Muscle layer of colon (tissue), 2 donors: ENCODE results near the gene LYRM9.
A peak's percentile ranks its signal among the peaks of the same experiment; 100 is the strongest.

Source experiments
- H3K27ac ChIP-seq: one replicate; pipeline ENCODE4 v1.7.0; 2013; ENCODE audit warnings: low read depth, mild to moderate bottlenecking, low read length, moderate library complexity
- H3K27me3 ChIP-seq, 2 donors: one replicate each; pipeline ENCODE4 v1.7.0; 2013; ENCODE audit warnings: low read length in 2 of 2, mild to moderate bottlenecking in 2 of 2; ENCODE audit not compliant: insufficient read depth in 2 of 2, control insufficient read depth in 1 of 2
- H3K36me3 ChIP-seq: one replicate; pipeline ENCODE4 v1.7.0; 2013; ENCODE audit warnings: mild to moderate bottlenecking, low read length; ENCODE audit not compliant: insufficient read depth
- H3K4me1 ChIP-seq: one replicate; pipeline ENCODE4 v1.7.0; 2013; ENCODE audit warnings: mild to moderate bottlenecking, low read length; ENCODE audit not compliant: insufficient read depth
- H3K4me3 ChIP-seq, 2 donors: one replicate each; pipeline ENCODE4 v1.7.0; 2013; ENCODE audit warnings: low read length in 2 of 2, low read depth in 1 of 2, mild to moderate bottlenecking in 1 of 2, moderate library complexity in 1 of 2
- H3K9ac ChIP-seq: one replicate; pipeline ENCODE4 v1.7.0; 2013; ENCODE audit warnings: low read length
- H3K9me3 ChIP-seq: one replicate; pipeline ENCODE4 v1.7.0; 2013; ENCODE audit warnings: mild to moderate bottlenecking, low read length
- donor health status: abdominal sarcoma.
- donor health status: Adenocarcinoma of cecum.

LYRM9 gene

GRCh38 chr17:27892866-27893769 lies at the start of gene LYRM9:
Gene LYRM9 (minus strand): TSS chr17:27893365. CDS start chr17:27882694, 10,671 bp downstream.
- Histone ChIP-seq H3K4me1 (peaks cover 16% of the 10 kb centered on the region), H3K9me3 (no peaks in the 10 kb centered on the region), H3K4me3 (peak within 1 kb of the TSS; percentile 47 to 60), H3K27ac (peak within 1 kb of the TSS; percentile 66), H3K27me3 (peaks cover 0 to 5% of the 10 kb centered on the region in 2 donors), H3K9ac (peak within 1 kb of the TSS; percentile 66), H3K36me3 (no peaks in the 10 kb centered on the region)

DNA sequence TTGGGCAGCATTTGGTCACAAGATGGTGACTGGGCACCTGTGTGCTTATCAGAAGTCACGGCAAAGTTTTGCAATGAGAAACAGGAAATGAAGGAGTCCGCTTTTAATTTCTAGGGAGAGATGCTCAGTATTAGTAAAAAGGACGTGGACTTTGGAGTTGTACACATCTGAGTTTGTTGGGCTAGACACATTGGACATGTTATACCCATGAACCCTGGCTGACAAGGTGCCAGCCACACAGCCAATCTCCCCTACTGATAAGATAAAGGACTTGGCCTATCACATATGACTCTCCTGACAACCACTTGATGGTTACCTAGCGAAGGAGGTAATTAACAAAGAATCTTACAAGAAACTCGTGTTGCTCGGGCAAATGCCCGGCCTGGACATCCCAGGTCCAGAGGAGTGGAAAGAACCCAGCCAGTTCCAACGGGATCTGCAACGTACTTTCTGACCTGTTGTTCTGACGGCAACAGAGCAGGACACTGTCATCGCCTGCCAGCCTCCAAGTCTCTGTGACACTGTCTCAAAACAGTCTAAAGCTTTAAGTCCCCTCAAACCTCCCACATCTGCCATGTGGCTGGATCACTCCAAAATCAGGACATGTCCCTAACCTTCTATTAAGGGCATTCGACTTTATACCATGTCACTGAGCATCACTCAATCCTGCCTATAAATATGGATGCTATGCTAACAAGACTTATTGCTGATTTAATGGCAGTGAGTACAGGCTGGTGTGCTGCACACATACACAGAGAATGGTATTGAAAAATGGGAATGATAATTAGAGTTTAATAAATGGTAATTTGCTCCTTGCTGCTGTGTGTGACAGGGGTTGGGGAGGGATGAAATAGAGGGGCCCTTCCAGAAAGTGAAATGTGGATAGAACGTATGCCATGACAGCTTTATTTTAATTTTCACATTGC lies 47.6 kb upstream of the LYRM9 start:
- Histone ChIP-seq H3K27me3 (no peaks in the 10 kb centered on the region), H3K4me1 (no peaks in the 10 kb centered on the region), H3K9me3 (no peaks in the 10 kb centered on the region), H3K4me3 (no peak overlapping the region), H3K9ac (no peak overlapping the region), H3K36me3 (no peaks in the 10 kb centered on the region), H3K27ac (no peak overlapping the region)

GRCh38 chr17:27939474-27940465 lies 46.6 kb upstream of the LYRM9 start:
- Histone ChIP-seq H3K4me3 (no peak overlapping the region), H3K9ac (no peak overlapping the region), H3K4me1 (no peaks in the 10 kb centered on the region), H3K27me3 (no peaks in the 10 kb centered on the region), H3K27ac (no peak overlapping the region), H3K9me3 (no peaks in the 10 kb centered on the region), H3K36me3 (no peaks in the 10 kb centered on the region)

GRCh38 chr17:27938864-27939263 lies 45.7 kb upstream of the LYRM9 start:
- no peaks in the 10 kb centered on the region for H3K27me3 ChIP-seq
- no peaks in the 10 kb centered on the region for H3K4me1 ChIP-seq
- H3K36me3 ChIP-seq: no peaks in the 10 kb centered on the region
- H3K27ac ChIP-seq: no peak overlapping the region
- no peak overlapping the region for H3K9ac ChIP-seq
- H3K9me3 ChIP-seq: no peaks in the 10 kb centered on the region
- H3K4me3 ChIP-seq: no peak overlapping the region

DNA sequence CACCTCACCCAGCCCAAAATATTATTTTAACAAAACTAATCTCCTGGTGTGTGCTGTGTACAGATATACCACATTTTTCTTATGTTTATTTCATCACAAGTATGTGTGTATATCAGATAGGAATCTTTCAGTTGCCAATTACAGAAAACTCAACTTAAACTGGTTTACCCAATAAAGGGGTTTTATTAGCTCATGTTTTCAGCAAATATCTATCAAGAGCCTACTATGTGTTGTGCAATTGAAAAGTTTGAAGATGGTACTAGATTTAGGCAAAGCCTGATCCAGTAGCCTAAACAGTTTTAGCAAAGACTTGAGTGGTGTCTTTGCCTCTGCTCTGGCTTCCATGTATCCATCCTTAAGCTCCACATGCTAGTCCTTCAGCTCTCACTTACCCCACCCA lies 45.1 kb upstream of the LYRM9 start:
- Histone ChIP-seq H3K4me3 (no peak overlapping the region), H3K27me3 (no peaks in the 10 kb centered on the region), H3K9ac (no peak overlapping the region), H3K4me1 (no peaks in the 10 kb centered on the region), H3K27ac (no peak overlapping the region), H3K36me3 (no peaks in the 10 kb centered on the region), H3K9me3 (no peaks in the 10 kb centered on the region)

DNA sequence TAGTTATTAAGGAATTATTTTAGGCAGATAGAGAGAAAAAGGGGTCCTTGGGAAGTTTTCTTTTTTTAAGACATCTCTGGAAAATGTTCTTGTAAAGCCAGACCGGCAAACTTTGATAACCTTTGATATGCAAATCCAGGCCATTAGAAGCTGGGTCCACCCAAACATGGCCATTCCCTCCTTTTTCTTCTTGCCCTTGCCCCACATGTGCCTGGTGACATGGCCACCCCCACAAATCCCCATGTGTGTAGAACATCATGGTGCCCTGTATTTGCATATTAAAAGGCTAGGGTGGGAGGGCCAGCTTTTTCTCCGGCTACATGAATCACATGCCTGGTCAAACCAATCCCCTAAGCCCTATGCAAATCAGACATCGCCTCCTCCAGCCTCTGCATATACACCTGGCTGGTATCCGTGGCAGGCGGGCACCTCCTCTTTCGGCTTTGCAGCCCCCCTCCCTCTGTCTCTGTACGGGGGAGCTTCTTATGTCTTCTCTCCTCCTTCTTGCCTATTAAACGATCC lies 43.9 kb upstream of the LYRM9 start:
- Histone ChIP-seq H3K27ac (no peak overlapping the region), H3K4me3 (no peak overlapping the region), H3K9me3 (no peaks in the 10 kb centered on the region), H3K36me3 (no peaks in the 10 kb centered on the region), H3K27me3 (no peaks in the 10 kb centered on the region), H3K9ac (no peak overlapping the region), H3K4me1 (no peaks in the 10 kb centered on the region)

DNA sequence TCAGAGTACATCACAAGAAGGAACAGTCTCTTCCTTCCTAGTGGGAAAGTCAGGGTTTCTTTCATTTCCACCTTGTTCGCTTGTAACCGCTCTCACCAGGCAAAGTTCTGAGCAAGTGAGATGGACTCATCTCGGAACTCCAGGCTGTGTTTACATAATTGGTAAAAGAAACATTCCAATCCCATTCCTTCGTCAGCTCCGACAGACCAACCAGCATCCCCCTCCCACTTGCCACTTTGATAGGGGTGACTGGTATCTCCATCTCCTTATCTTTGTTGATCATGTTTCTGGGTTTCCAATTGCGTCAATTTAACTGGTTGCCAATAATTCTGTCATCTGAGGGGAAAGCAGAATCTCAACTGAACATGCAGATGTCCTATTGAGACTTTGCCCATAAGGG lies 36.8 kb upstream of the LYRM9 start:
- Histone ChIP-seq H3K4me1 (no peaks in the 10 kb centered on the region), H3K4me3 (no peak overlapping the region), H3K9me3 (no peaks in the 10 kb centered on the region), H3K27me3 (no peaks in the 10 kb centered on the region), H3K27ac (no peak overlapping the region), H3K9ac (no peak overlapping the region), H3K36me3 (no peaks in the 10 kb centered on the region)

- no peaks in the 10 kb centered on the region for H3K9me3 ChIP-seq
- no peak overlapping the region for H3K27ac ChIP-seq
- H3K36me3 ChIP-seq: no peaks in the 10 kb centered on the region
- no peak overlapping the region for H3K4me3 ChIP-seq
- H3K9ac ChIP-seq: no peak overlapping the region
- H3K4me1 ChIP-seq: no peaks in the 10 kb centered on the region
- H3K27me3 ChIP-seq: no peaks in the 10 kb centered on the region
These were observed 35.4 kb upstream of the LYRM9 start for GRCh38 chr17:27928587-27928986.

DNA sequence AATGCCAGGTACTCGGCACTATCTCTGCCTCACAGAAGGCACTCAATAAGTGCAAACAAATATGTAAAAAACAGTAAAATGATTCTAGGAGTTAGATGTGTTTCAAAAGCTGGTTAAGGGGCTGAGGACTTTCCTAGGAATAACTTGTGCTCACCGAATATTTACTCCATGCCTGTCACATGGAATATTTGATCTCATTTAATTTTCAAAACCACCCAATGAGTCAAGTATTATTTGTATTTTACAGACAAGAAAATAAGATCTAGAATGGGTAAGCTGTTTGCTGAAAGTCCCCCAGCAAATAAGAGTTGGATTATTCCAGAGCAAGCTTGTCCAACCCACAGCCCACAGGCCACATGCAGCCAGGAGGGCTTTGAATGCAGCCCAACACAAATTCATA lies 34.6 kb upstream of the LYRM9 start:
- H3K27me3 ChIP-seq: no peaks in the 10 kb centered on the region
- H3K27ac ChIP-seq: no peak overlapping the region
- no peak overlapping the region for H3K4me3 ChIP-seq
- H3K9ac ChIP-seq: no peak overlapping the region
- no peaks in the 10 kb centered on the region for H3K4me1 ChIP-seq
- H3K36me3 ChIP-seq: no peaks in the 10 kb centered on the region
- no peaks in the 10 kb centered on the region for H3K9me3 ChIP-seq

- H3K9ac ChIP-seq: no peak overlapping the region
- H3K36me3 ChIP-seq: no peaks in the 10 kb centered on the region
- H3K4me3 ChIP-seq: no peak overlapping the region
- H3K4me1 ChIP-seq: no peaks in the 10 kb centered on the region
- H3K9me3 ChIP-seq: no peaks in the 10 kb centered on the region
- no peaks in the 10 kb centered on the region for H3K27me3 ChIP-seq
- no peak overlapping the region for H3K27ac ChIP-seq
These were observed 28.4 kb upstream of the LYRM9 start for GRCh38 chr17:27921599-27921998.
